ENCODE measurements around the gene MLLT3.

Gene MLLT3

GRCh38 chr9:20472342-20473045, 149.8 kb downstream of the MLLT3 start:
- DNase-seq: no peak

GRCh38 chr9:20466328-20467008, 155.8 kb downstream of the MLLT3 start:
- DNase-seq: no peak

GRCh38 chr9:20464242-20464641, 158.1 kb downstream of the MLLT3 start:
- DNase-seq: no peak

DNA sequence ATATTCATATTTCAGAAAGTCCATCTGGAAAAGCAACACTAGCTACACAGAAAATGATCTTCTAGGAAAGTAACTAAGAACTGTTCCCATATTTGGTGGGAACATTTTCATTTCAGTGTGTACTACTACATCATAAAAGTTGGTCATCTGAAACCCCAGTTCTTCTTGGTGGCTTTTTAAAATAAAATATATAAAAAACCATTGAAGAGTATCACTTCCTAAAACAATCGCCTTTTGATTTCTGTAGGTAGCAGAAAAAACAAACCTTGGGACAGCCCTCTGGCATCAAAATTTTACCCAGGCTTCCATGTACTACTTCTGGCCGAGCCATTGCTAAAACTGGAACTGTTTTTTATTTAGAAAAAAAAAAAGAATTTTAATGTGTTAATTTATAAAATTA, 158.5 kb downstream of the MLLT3 start:
- no peak for DNase-seq

- DNase-seq: no peak
Observed at GRCh38 chr9:20462410-20462809, 159.9 kb downstream of the MLLT3 start.

DNA sequence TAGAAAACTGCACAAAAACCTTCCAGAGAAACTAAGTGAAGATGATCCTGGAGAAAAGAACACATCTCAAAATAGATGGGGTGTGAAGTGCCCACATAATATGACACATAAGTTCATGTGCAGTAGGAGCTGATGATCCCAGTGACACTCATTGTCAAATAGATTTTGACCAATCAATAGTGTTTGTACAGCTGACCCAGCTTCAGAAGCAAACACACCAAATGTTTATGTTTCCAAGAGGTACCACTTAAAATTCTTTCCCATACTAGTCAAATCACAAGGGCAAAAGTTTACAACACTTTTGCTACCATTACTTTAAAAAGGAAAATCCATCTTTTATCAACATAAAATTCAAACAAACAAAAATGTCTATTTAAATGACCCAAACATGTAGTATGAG, 175.0 kb downstream of the MLLT3 start:
- no peak for DNase-seq

DNA sequence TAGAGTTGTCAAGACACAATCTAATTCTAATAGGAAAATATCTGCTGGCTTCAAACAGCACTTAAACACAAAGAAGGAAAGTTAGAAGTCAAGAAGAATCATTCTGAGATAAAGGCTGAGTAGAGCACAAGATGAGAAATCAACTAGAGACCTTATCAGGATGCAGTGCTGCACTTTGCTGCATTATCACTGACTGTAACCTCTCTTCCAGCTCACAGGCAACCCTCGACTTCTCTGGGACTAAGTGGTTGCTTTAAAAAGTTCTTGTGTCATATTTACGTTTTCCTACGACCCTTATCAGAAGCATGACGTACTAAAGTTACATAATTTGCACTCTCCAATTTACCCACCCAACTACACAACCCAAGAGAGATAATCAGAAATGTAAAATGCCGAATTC, 176.1 kb downstream of the MLLT3 start:
- DNase-seq: no peak

DNA sequence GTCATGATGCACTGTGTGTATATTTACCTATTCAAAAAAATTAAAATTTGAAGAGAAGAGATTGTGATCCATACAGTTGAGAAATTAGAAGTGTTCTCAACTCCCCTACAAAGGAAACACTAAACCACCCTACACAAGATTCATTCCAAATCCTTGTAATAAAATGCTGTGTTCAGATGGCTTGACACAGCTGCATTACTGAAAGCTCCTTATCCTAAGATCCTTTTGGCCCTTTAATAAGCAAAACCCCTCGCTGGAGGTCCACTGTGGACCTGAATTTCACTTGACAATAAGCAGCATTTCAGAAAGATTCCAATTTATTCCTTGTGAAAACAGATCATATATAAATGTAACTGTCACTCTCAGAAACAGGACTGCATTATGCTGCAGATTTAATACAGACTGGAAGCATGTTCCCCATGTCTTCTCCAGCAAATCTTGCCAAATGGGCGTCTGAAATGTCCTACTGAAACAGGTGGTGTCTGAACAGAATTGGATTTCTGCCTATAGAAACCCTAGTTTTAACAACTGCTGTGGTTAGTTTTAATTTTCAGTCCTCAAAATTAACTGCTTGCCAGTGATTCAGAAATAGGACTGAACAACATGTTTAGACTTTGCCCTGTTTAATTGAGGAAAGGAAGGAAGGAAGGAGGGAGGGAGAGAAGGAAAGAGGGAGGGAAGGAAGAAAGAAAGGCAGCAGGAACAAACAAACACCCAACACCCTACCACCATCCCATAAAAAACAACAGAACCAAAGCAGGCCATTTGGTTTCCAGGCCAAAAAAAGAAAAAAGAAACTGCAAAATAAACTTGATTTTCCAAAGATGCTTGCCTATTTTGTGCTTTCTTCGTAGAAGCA, 179.6 kb downstream of the MLLT3 start:
- no peak for DNase-seq

DNA sequence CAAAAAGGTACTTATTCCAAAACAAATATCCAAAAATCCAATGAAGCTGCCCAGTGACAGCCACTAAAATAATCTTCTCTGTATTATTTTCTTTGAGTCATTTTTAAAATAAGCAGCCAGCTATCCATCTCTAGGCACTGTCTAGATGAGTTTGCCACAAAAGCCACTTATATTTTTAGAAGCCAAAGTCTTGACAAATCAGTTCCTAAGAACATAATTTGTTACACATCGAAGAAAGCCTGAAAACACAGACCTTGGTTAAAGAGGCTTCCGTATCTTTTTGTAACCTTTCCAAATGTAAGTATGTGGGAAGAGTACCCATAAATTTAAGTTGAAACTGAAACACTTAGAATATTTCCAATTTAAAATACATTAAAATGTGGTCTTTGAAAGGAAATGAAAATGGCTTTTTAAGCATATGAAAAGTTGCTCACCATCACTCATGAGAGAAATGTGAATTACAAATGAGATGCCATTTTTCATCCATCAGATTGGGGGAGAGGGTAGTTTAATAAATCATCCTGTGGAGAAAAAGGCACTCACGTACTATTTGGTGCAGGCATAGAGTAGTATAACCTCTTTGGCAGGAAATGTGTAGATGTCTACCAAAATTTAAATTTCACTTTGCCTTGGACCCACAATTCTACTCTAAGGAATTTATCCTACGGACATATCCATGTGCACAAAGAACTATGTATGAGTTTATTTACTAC, 180.4 kb downstream of the MLLT3 start:
- no peak for DNase-seq

DNA sequence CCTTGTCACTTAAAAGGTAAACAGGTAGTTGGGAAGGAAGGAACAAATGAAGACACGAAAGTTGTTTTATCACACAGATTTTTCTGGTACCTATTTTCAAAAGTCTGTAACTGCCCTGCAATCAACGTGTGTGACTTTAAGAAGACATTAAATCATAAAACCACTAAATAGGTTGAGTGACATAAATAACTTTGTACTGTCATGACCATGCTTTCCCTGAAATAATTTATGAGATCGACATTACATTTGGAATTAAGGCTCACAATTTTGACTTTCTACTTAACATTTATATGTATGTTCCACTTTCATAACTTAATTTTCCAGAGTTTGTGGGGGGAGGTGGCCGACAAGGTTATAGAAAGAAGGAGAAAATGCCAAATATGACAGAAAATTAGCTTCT, 181.1 kb downstream of the MLLT3 start:
- DNase-seq: no peak

DNA sequence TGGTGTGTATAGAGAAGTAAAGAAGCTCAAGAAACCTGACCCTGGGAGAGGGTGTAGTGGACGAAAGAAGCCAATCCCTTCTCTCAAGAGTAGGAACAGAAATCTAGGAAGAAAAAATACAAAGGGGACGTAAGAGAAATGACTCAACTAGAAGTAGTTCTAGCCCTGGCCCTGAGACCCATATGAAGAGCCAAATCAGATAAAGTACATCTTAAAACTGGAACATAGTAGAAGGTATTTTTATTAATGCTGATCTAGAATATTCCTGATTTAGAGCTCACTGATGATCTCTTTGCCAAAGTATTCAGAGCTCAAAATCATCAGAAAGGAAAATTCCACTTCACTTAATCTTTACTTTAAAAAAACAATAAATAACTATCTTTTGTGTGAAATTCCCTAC, 184.8 kb downstream of the MLLT3 start:
- no peak for DNase-seq

DNA sequence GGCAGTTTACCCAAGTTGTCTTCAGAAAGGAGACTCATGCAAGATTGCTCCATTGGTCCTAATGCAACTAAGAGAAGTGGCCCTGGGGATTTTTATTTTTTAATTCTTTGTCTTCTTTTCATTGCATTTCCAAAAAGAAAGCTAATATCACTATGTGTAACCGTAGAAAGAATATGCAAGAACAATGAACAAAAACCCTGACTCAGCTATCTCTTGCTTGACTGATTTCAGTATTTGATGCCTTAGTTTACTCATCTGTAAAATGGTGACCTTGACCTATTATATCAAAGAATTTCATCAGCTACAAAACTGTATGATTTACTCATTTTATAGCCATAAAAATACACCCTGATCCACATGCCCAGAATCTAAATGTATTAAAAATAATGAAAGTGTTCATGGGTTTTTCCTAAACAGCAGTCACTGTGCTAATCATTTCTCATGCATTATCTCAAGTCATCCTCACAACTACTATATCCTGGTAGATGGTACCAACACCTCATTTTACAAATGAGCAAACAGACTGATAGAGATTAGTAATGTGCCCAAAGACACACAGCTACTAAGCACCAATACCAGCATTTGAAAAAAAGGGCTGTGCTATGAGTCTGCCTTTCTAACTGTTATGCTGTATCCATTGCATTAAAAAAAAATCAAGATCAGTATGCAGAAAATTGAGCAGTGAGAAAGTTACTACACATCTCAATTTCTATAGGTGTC, 185.7 kb downstream of the MLLT3 start:
- no peak for DNase-seq

DNA sequence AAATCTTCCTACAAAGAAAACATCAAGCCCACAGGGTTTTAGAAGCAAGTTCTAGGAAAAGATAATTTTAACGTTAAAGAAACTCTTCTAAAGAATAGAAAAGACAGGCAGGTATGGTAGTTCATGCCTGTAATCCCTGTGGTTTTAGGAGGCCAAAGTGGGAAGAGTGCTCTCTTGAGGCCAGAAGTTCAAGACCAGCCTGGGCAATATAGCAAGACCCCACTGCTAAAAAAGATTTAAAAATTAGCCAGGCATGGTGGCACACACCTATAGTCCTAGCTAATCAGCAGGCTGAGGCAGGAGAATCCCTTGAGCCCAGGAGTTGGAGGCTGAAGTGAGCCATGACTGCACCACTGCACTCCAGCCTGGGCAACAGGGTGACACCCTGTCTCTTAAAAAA, 193.3 kb downstream of the MLLT3 start:
- no peak for DNase-seq

DNA sequence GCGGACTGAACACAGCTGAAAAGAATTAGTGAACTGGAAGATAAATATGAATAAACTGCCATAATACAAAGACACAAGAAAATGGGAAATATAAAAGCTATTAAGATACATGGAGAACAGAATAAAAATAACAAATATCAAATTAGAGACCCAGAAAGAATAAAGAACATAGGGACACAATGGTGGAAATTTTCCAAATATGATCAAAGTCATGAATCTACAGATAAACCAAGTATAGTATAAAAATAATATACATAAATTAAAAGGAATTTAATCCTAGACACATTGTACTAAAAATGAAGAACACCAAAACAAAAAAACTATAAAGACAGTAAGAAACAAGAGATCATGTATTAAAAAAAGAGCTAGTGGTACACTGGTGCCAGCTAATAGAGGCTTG, 194.9 kb downstream of the MLLT3 start:
- DNase-seq: no peak

GRCh38 chr9:20426019-20426418, 196.3 kb downstream of the MLLT3 start:
- DNase-seq: no peak

- DNase-seq: no peak
Observed at GRCh38 chr9:20419533-20419932, 202.8 kb downstream of the MLLT3 start.

- no peak for DNase-seq
Observed at GRCh38 chr9:20418485-20418884, 203.8 kb downstream of the MLLT3 start.

- DNase-seq: no peak
Observed at GRCh38 chr9:20417373-20418080, 204.8 kb downstream of the MLLT3 start.

DNA sequence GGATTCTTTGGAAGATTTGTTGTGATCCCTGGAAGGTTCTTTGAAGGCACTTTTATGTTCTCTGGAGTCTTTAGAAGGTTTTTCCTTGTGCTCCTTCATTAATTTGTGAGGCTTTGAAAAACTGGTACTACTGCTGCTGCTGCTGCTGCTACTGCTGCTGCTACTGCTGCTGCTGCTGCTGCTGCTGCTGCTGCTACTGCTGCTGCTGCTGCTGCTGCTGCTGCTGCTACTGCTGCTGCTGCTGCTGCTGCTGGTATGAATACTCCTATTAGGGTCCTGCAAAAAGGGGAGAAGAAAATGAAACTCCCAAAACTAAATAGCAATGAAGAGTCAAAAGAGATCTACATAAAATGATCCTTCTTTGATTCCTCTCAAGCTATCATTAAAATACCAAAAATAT, 208.1 kb downstream of the MLLT3 start:
- DNase-seq: no peak

DNA sequence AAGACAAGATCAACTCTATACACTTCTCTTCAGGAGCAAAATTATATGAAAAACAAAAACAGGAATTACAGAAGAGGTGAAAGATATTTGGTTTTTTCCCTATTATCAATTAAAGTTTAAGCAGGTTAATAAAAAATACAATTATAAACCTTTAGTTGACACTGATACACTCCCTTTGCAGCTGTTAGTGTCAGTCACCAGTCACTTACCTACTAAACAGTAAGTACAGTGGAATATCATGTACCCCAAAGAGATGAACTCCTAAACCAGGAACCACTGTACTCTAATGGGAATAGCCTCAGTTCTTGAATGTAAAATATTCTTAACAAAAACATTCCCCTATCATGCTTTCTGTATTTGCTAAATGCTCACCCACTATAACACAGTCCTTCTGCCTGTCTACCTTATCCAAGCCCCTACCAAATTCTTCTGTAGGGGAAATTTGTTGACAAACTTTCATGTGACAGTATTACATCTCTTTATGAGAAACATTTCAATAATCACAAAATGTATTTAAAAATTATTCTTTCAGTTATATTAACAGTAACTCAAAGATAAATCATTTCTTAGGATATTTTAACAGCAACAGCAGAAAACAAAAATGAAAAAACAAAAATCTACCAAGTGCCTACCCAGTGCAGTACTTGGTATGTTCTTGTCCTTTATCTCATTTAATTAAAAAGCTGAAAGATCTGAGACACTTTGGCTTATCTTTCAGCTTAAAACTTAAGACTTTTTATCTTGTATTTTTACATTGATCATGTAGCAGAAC, 212.8 kb downstream of the MLLT3 start:
- no peak for DNase-seq

- no peak for DNase-seq
Observed at GRCh38 chr9:20408513-20408912, 213.8 kb downstream of the MLLT3 start.

All from 8988T (cell line).